Measurements from ENCODE around the gene GGA2.
A peak's percentile ranks its signal among the peaks of the same experiment; 100 is the strongest.
"Not testable (repeated sequence)": the region's sequence is repeated elsewhere in the genome, so short reads cannot be mapped to it uniquely, and the experiment has no call there.

Gene GGA2

GRCh38 chr16:23510164-23510914, at the start of gene GGA2:
Gene GGA2 (minus strand): TSS chr16:23510494. CDS start chr16:23510411, 83 bp downstream.
- DNase-seq = peak; percentile 52

- no peak for DNase-seq
Observed at GRCh38 chr16:23557779-23558702, 47.7 kb upstream of the GGA2 start.

- peak; percentile 97 for DNase-seq
Observed at GRCh38 chr16:23556881-23557778, 46.8 kb upstream of the GGA2 start, which contains the start of the genes EARS2 and UBFD1. Gene EARS2 (minus strand): TSS chr16:23557350. CDS start chr16:23557343, 7 bp downstream. Gene UBFD1 (plus strand): TSS chr16:23557727. CDS start chr16:23557743, 16 bp downstream.

GRCh38 chr16:23554536-23554935, 44.2 kb upstream of the GGA2 start:
- DNase-seq = no peak

- no peak for DNase-seq
Observed at GRCh38 chr16:23552161-23552560, 41.9 kb upstream of the GGA2 start.

- no peak for DNase-seq
Observed at GRCh38 chr16:23549938-23550337, 39.6 kb upstream of the GGA2 start.

- DNase-seq = no peak
Observed at GRCh38 chr16:23544436-23544835, 34.1 kb upstream of the GGA2 start.

- not testable (repeated sequence) for DNase-seq
Observed at GRCh38 chr16:23540817-23541178, 30.5 kb upstream of the GGA2 start.

GRCh38 chr16:23539984-23540816, 29.9 kb upstream of the GGA2 start:
- no peak for DNase-seq

- DNase-seq = no peak
Observed at GRCh38 chr16:23538919-23539278, 28.6 kb upstream of the GGA2 start.

GRCh38 chr16:23537390-23537789, 27.1 kb upstream of the GGA2 start:
- no peak for DNase-seq

- DNase-seq = no peak
Observed at GRCh38 chr16:23535901-23536300, 25.6 kb upstream of the GGA2 start.

GRCh38 chr16:23534868-23535860, 24.9 kb upstream of the GGA2 start:
- DNase-seq = no peak

GRCh38 chr16:23532448-23532847, 22.2 kb upstream of the GGA2 start:
- DNase-seq = no peak

- no peak for DNase-seq
Observed at GRCh38 chr16:23530062-23530461, 19.8 kb upstream of the GGA2 start.

- no peak for DNase-seq
Observed at GRCh38 chr16:23528644-23529310, 18.5 kb upstream of the GGA2 start.

- no peak for DNase-seq
Observed at GRCh38 chr16:23527961-23528643, 17.8 kb upstream of the GGA2 start.

GRCh38 chr16:23524886-23525285, 14.6 kb upstream of the GGA2 start:
- no peak for DNase-seq

GRCh38 chr16:23523876-23524385, 13.6 kb upstream of the GGA2 start:
- DNase-seq = no peak
